HG03066 (cell line): ENCODE data around the gene U2AF2.

Experiments
- ATAC-seq: cut with Tn5 transposase; IDR thresholded peaks from one replicate; pipeline ENCODE4 v1.9.1; 2021; ENCODE audit warnings: low read depth; ENCODE audit not compliant: unreplicated experiment

Gene U2AF2

GRCh38 chr19:55654868-55655647 is at the start of gene U2AF2:
Gene U2AF2 (plus strand): TSS chr19:55655035. CDS start chr19:55655105, 70 bp downstream.
- ATAC-seq, result peak; percentile 35

- ATAC-seq, result peak; percentile 77
These were observed 49.6 kb upstream of the U2AF2 start for GRCh38 chr19:55605207-55605636.

- no peak for ATAC-seq
These were observed 49.0 kb upstream of the U2AF2 start, which contains the start of gene ZNF865 for GRCh38 chr19:55605637-55606470. Gene ZNF865 (plus strand): TSS chr19:55605647. CDS start chr19:55613619, 7,972 bp downstream.

GRCh38 chr19:55606471-55606787 is 48.4 kb upstream of the U2AF2 start:
- ATAC-seq, result no peak

- no peak for ATAC-seq
These were observed 48.0 kb upstream of the U2AF2 start for GRCh38 chr19:55606817-55607216.

- no peak for ATAC-seq
These were observed 45.5 kb upstream of the U2AF2 start for GRCh38 chr19:55609326-55609725.

- ATAC-seq, result no peak
These were observed 43.4 kb upstream of the U2AF2 start for GRCh38 chr19:55611300-55611982.

GRCh38 chr19:55611983-55612645 is 42.7 kb upstream of the U2AF2 start:
- no peak for ATAC-seq

- no peak for ATAC-seq
These were observed 41.4 kb upstream of the U2AF2 start for GRCh38 chr19:55613396-55613795.

GRCh38 chr19:55613930-55614710 is 40.7 kb upstream of the U2AF2 start:
- ATAC-seq, result no peak

- no peak for ATAC-seq
These were observed 39.9 kb upstream of the U2AF2 start for GRCh38 chr19:55614711-55615542.

GRCh38 chr19:55615543-55616394 is 39.1 kb upstream of the U2AF2 start:
- no peak for ATAC-seq

GRCh38 chr19:55616395-55616875 is 38.4 kb upstream of the U2AF2 start:
- ATAC-seq, result no peak

GRCh38 chr19:55617426-55617825 is 37.4 kb upstream of the U2AF2 start:
- ATAC-seq, result no peak

GRCh38 chr19:55618426-55618825 is 36.4 kb upstream of the U2AF2 start:
- ATAC-seq, result no peak

- no peak for ATAC-seq
These were observed 35.5 kb upstream of the U2AF2 start for GRCh38 chr19:55619286-55619685.

- no peak for ATAC-seq
These were observed 34.2 kb upstream of the U2AF2 start for GRCh38 chr19:55620410-55621204.
